CD14-positive monocyte (primary cell): ENCODE measurements around the gene DSC2. TPM values are rescaled to one million over a fixed set of nuclear protein-coding genes. Genes with fewer than 3 reads are reported as not detected.

Source experiments
- DNase-seq, 3 donors: peaks; one replicate each; pipeline ENCODE4 v3.0.0-alpha.2; 2011 to 2022
- H2AFZ ChIP-seq: 2 replicates; pipeline ENCODE4 v1.6.0; 2012; ENCODE audit warnings: mild to moderate bottlenecking, low read depth, low read length, inconsistent platforms; ENCODE audit not compliant: insufficient read depth, poor library complexity, severe bottlenecking
- H3K27ac ChIP-seq, 2 donors: 1 replicate in 1 of 2; 2 replicates in 1 of 2; pipeline ENCODE4 v1.5.1; 2012 to 2013; ENCODE audit warnings: low read length in 2 of 2, control low read depth in 1 of 2, inconsistent platforms in 1 of 2, low read depth in 1 of 2, mild to moderate bottlenecking in 1 of 2
- H3K27me3 ChIP-seq, 2 donors: one replicate each; pipeline versions ENCODE4 v1.6.0 to v1.6.1; 2011 to 2013; ENCODE audit warnings: low read length in 2 of 2; ENCODE audit not compliant: control insufficient read depth in 2 of 2, insufficient read depth in 2 of 2
- H3K36me3 ChIP-seq, 2 donors: replicated peaks in 1 of 2; 1 replicate in 1 of 2; 2 replicates in 1 of 2; pipeline versions ENCODE4 v1.5.1 to v1.6.1; 2012 to 2013; ENCODE audit warnings: low read length in 2 of 2, control low read depth in 1 of 2, inconsistent platforms in 1 of 2, mild to moderate bottlenecking in 1 of 2; ENCODE audit not compliant: insufficient read depth in 2 of 2, control insufficient read depth in 1 of 2
- H3K4me1 ChIP-seq, 2 donors: 1 replicate in 1 of 2; 2 replicates in 1 of 2; pipeline versions ENCODE4 v1.5.1 to v1.6.1; 2012 to 2013; ENCODE audit warnings: low read length in 2 of 2, control low read depth in 1 of 2, inconsistent platforms in 1 of 2, mild to moderate bottlenecking in 1 of 2, moderate library complexity in 1 of 2; ENCODE audit not compliant: insufficient read depth in 2 of 2, control insufficient read depth in 1 of 2
- H3K4me2 ChIP-seq: replicated peaks from 2 replicates; pipeline ENCODE3; 2012; ENCODE audit warnings: low read length, moderate library complexity, mild to moderate bottlenecking; ENCODE audit not compliant: poor library complexity, severe bottlenecking; ENCODE audit errors: extremely low read depth
- H3K4me3 ChIP-seq, 3 experiments: fragments of 200-600 bp in 1 of 3; sonication (generic) in 1 of 3; replicated peaks in 1 of 3; 1 replicate in 2 of 3; 2 replicates in 1 of 3; pipeline ENCODE4 v1.5.1; 2011 to 2013; ENCODE audit warnings: low read length in 3 of 3, mild to moderate bottlenecking in 3 of 3, control low read depth in 2 of 3, low read depth in 2 of 3, inconsistent platforms in 1 of 3, moderate library complexity in 1 of 3
- H3K79me2 ChIP-seq: 2 replicates; pipeline ENCODE4 v1.6.0; 2012; ENCODE audit warnings: mild to moderate bottlenecking, control low read depth, inconsistent platforms, low read length, moderate library complexity; ENCODE audit not compliant: insufficient read depth
- H3K9ac ChIP-seq: 2 replicates; pipeline ENCODE4 v1.6.0; 2017; ENCODE audit warnings: low read length, mild to moderate bottlenecking; ENCODE audit not compliant: insufficient read depth, poor library complexity, severe bottlenecking
- H3K9me3 ChIP-seq, 2 donors: replicated peaks in 1 of 2; 1 replicate in 1 of 2; 2 replicates in 1 of 2; pipeline versions ENCODE4 v1.5.1 to v1.6.1; 2012 to 2013; ENCODE audit warnings: low read length in 2 of 2, control low read depth in 1 of 2; ENCODE audit not compliant: control insufficient read depth in 1 of 2, insufficient read depth in 1 of 2
- H4K20me1 ChIP-seq: 2 replicates; pipeline ENCODE4 v1.6.0; 2012; ENCODE audit warnings: mild to moderate bottlenecking, low read length, control low read depth, moderate library complexity; ENCODE audit not compliant: insufficient read depth
- H3K27ac Mint-ChIP-seq, 7 donors: one replicate each; pipeline ENCODE4 v1.8.0; 2020; ENCODE audit warnings: mild to moderate bottlenecking in 7 of 7, mixed read lengths in 7 of 7, moderate library complexity in 6 of 7, inconsistent platforms in 2 of 7
- H3K27me3 Mint-ChIP-seq, 3 donors: one replicate each; pipeline ENCODE4 v1.8.0; 2021 to 2022; ENCODE audit warnings: low read depth in 3 of 3, mild to moderate bottlenecking in 3 of 3, mixed read lengths in 3 of 3, moderate library complexity in 3 of 3, inconsistent platforms in 1 of 3
- H3K36me3 Mint-ChIP-seq, 2 donors: one replicate each; pipeline ENCODE4 v1.8.0; 2020; ENCODE audit warnings: mixed read lengths in 2 of 2, inconsistent platforms in 1 of 2, mild to moderate bottlenecking in 1 of 2
- H3K4me1 Mint-ChIP-seq: one replicate; pipeline ENCODE4 v1.8.0; 2020; ENCODE audit warnings: mild to moderate bottlenecking, mixed read lengths
- H3K4me3 Mint-ChIP-seq, 2 donors: one replicate each; pipeline ENCODE4 v1.8.0; 2020; ENCODE audit warnings: mild to moderate bottlenecking in 2 of 2, mixed read lengths in 2 of 2, moderate library complexity in 1 of 2
- H3K9me3 Mint-ChIP-seq, 7 donors: one replicate each; pipeline ENCODE4 v1.8.0; 2020 to 2022; ENCODE audit warnings: mixed read lengths in 7 of 7, mild to moderate bottlenecking in 6 of 7, moderate library complexity in 6 of 7, inconsistent platforms in 2 of 7
- WGBS: methylation state at CpG from one replicate; pipeline ENCODE4 v1.1.5; 2013; ENCODE audit warnings: missing lambda C conversion rate; ENCODE audit not compliant: insufficient coverage; 5-methylcytosine and 5-hydroxymethylcytosine counted together
- intact Hi-C, 2 donors: fragments of 100-400 bp; cut with micrococcal nuclease; formaldehyde crosslinking; loops; one replicate each; pipeline versions ENCODE4 v1.15.0 to v1.15.1; 2023
- polyA plus RNA-seq, 3 donors: library from polyadenylated mRNA; depleted of rRNA in 1 of 3; unstranded in 2 of 3; stranded (reverse) in 1 of 3; fragments of 300-500 nt in 2 of 3; fragments of >200 nt in 1 of 3; fragmentation: Illumina TruSeq in 2 of 3; gene quantifications; 1 replicate in 2 of 3; 2 replicates in 1 of 3; pipeline ENCODE4 v1.2.3, GENCODE V29; 2012 to 2021
- TF ChIP-seq, protein P1 (sequence below): fragments of 200-600 bp; IDR thresholded peaks from one replicate; pipeline ENCODE4 v1.8.0; 2022; ENCODE audit warnings: antibody characterized with exemption, mild to moderate bottlenecking

The DSC2 gene
- polyA plus RNA-seq, 3 donors: 3.2 to 11.3 (median 3.3) TPM

DNA sequence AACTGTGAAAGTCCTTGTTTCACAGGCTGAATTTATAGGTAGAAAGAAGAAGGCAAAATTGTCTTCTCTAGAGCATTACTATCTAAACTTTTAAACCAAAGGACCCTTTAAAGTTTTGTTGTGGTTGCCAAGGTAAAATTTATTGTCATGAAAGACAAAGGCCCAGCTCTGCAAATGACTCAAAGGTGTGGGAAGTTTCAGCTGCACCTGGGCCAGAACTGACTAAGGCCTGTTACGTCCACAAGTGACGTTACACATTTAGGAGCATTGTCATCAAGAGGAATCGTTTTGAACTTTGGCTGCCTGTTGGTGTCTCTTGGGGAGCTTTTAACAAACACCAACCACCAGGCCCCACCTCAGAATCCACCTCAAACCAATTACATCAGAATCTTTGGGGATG is 51.6 kb downstream of the DSC2 start:
- Mint-ChIP-seq H3K36me3 (no peaks in the 10 kb centered on the region), H3K9me3 (peaks cover 1 to 8% (median 3%) of the 10 kb centered on the region in 7 donors), H3K27ac (no peak overlapping the region), H3K4me1 (no peaks in the 10 kb centered on the region), H3K4me3 (no peak overlapping the region), H3K27me3 (peaks cover 1 to 15% (median 4%) of the 10 kb centered on the region in 3 donors)
- 100% methylated on average over 2 of the region's 3 CpGs for WGBS
- intact Hi-C loops: no loop called here
- Histone ChIP-seq H3K36me3 (no peaks in the 10 kb centered on the region), H3K9ac (no peak overlapping the region), H3K27ac (no peak overlapping the region), H3K27me3 (peaks cover 6 to 11% of the 10 kb centered on the region in 2 donors), H3K9me3 (no peaks in the 10 kb centered on the region), H3K4me2 (no peak overlapping the region), H2AFZ (no peak overlapping the region), H4K20me1 (no peaks in the 10 kb centered on the region), H3K4me1 (no peaks in the 10 kb centered on the region), H3K4me3 (no peak overlapping the region), H3K79me2 (no peaks in the 10 kb centered on the region)
- TF ChIP-seq, protein P1, sequence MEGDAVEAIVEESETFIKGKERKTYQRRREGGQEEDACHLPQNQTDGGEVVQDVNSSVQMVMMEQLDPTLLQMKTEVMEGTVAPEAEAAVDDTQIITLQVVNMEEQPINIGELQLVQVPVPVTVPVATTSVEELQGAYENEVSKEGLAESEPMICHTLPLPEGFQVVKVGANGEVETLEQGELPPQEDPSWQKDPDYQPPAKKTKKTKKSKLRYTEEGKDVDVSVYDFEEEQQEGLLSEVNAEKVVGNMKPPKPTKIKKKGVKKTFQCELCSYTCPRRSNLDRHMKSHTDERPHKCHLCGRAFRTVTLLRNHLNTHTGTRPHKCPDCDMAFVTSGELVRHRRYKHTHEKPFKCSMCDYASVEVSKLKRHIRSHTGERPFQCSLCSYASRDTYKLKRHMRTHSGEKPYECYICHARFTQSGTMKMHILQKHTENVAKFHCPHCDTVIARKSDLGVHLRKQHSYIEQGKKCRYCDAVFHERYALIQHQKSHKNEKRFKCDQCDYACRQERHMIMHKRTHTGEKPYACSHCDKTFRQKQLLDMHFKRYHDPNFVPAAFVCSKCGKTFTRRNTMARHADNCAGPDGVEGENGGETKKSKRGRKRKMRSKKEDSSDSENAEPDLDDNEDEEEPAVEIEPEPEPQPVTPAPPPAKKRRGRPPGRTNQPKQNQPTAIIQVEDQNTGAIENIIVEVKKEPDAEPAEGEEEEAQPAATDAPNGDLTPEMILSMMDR: no peak
- no peak for DNase-seq

DNA sequence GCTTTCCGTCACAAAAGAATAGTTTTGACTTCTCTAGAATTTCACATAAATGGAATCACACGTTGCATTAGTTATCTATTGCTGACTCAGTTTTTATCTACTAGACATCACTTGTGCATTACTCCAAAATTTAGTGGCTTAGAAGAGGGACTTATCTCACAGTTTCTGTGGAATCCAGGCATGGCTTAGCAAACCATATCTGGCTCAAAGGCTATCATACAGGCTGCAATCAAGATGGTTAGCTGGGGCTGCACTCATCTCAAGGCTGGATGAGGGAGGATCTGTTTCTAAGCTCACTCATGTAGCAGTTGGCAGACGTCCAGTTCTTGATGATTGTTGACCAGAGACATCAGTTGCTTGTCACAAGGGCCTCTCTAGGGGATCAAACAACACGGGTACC is 53.0 kb downstream of the DSC2 start:
- Histone ChIP-seq H3K4me2 (no peak overlapping the region), H3K4me1 (no peaks in the 10 kb centered on the region), H4K20me1 (no peaks in the 10 kb centered on the region), H3K27ac (no peak overlapping the region), H3K79me2 (no peaks in the 10 kb centered on the region), H3K36me3 (no peaks in the 10 kb centered on the region), H3K4me3 (no peak overlapping the region), H3K9me3 (peaks cover 0 to 2% of the 10 kb centered on the region in 2 donors), H3K27me3 (peaks cover 15 to 22% of the 10 kb centered on the region in 2 donors), H3K9ac (no peak overlapping the region), H2AFZ (no peak overlapping the region)
- 90% methylated on average over 2 of the region's 4 CpGs for WGBS
- peaks cover 1 to 8% (median 4%) of the 10 kb centered on the region in 7 donors for H3K9me3 Mint-ChIP-seq
- TF ChIP-seq, protein P1: no peak
- H3K4me1 Mint-ChIP-seq: no peaks in the 10 kb centered on the region
- intact Hi-C loops: no loop called here
- H3K4me3 Mint-ChIP-seq: no peak overlapping the region
- H3K27ac Mint-ChIP-seq: no peak overlapping the region
- no peaks in the 10 kb centered on the region for H3K36me3 Mint-ChIP-seq
- H3K27me3 Mint-ChIP-seq: peaks cover 10 to 24% (median 16%) of the 10 kb centered on the region in 3 donors
- DNase-seq: no peak
